T-helper 1 cell treated with Interleukin-12 subunit alpha and Interleukin-12 subunit beta and Interleukin-4 antibody, amounts not matched to agents 30 μg/mL and 1 μg/mL, for 36 hours (primary cell): ENCODE results near the gene SNX20.

Source experiments
- H3K27ac Mint-ChIP-seq: one replicate; pipeline ENCODE4 v1.8.0; 2021; ENCODE audit warnings: mild to moderate bottlenecking, mixed read lengths
- H3K27me3 Mint-ChIP-seq: one replicate; pipeline ENCODE4 v1.8.0; 2021; ENCODE audit warnings: low read depth, mixed read lengths
- H3K36me3 Mint-ChIP-seq: one replicate; pipeline ENCODE4 v1.8.0; 2021; ENCODE audit warnings: low read depth, mixed read lengths
- H3K4me1 Mint-ChIP-seq: one replicate; pipeline ENCODE4 v1.8.0; 2021; ENCODE audit warnings: low read depth, mixed read lengths
- H3K4me3 Mint-ChIP-seq: one replicate; pipeline ENCODE4 v1.8.0; 2021; ENCODE audit warnings: mild to moderate bottlenecking, moderate library complexity, mixed read lengths
- H3K9me3 Mint-ChIP-seq: one replicate; pipeline ENCODE4 v1.8.0; 2021; ENCODE audit warnings: mixed read lengths

Gene SNX20

DNA sequence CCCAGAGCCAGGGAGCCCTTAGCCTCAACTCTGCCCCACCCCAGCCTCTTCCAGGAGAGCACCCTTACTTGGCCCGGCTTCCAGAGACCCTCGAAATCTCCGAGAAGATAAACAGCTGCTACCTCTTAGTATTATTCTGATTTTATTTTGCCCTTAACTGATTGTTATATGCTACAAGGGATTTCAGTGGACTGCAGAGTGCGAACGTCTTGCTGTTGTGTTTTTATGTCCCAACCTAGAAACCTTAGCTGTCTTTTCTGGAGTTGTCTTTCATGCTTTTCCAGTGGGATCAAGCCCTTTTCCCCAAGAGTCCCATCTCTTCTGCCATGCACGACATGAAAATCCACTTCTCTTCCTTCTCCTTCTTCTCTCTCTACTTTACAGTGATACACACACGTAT, 47.0 kb downstream of the SNX20 start:
- no peaks in the 10 kb centered on the region for H3K36me3 Mint-ChIP-seq
- no peaks in the 10 kb centered on the region for H3K9me3 Mint-ChIP-seq
- no peaks in the 10 kb centered on the region for H3K27me3 Mint-ChIP-seq
- no peak overlapping the region for H3K27ac Mint-ChIP-seq
- H3K4me1 Mint-ChIP-seq: no peaks in the 10 kb centered on the region
- H3K4me3 Mint-ChIP-seq: no peak overlapping the region

DNA sequence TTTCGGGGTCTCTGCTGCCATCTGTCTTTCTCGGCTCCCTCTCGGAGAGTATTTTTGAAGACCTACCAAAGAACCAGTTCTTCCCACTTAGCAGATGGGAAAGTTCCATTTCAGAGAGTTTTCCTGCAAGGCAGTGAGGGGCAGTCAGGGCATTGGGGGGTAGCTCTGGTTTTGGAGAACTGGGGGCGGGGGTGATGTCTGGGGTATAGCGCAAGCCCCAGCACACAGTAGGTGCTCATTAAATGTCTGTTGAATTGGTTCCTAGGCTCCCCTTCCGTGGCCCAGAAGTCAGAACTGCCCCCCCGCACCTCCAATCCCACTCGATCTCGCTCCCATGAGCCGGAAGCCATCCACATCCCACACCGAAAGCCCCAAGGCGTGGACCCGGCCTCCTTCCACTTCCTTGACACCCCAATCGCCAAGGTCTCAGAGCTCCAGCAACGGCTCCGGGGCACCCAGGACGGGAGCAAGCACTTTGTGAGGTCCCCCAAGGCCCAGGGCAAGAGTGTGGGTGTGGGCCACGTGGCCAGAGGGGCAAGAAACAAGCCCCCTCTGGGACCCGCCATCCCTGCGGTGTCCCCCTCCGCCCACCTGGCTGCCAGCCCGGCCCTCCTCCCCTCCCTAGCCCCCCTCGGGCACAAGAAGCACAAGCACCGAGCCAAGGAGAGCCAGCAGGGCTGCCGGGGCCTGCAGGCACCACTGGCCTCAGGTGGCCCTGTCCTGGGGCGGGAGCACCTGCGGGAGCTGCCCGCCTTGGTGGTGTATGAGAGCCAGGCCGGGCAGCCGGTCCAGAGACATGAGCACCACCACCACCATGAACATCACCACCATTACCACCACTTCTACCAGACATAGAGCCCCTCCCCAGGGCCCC, 47.9 kb downstream of the SNX20 start:
- Mint-ChIP-seq H3K27me3 (no peaks in the 10 kb centered on the region), H3K4me1 (no peaks in the 10 kb centered on the region), H3K4me3 (no peak overlapping the region), H3K27ac (no peak overlapping the region), H3K36me3 (no peaks in the 10 kb centered on the region), H3K9me3 (no peaks in the 10 kb centered on the region)

DNA sequence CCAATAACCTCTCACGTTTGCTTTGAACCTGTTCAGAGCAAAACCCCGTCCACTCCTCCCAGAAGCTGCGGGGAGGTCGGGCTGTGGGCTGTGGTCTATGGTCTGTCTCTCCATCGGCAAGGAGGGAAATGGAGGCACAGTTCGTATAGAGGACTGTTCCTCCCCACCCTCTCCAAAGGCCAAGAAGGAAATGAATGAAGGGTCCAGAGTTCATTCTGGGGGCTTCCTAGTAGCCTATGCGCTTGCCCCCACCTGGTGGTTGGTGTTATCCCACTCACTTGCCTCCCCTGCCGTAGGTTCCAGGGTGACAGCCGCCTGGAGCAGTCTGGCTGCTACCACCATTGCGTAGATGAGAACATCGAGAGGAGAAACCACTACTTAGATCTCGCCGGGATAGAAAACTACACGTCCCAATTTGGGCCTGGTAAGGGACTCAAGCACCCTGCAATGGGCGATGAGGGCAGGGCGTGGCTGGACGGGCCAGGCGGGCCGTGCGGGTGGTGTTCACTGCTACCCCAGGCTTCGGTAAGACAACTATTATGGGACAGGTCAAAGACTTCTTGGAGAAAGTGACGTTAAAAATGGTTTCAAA, 49.0 kb downstream of the SNX20 start:
- no peak overlapping the region for H3K27ac Mint-ChIP-seq
- H3K9me3 Mint-ChIP-seq: no peaks in the 10 kb centered on the region
- H3K4me3 Mint-ChIP-seq: no peak overlapping the region
- H3K36me3 Mint-ChIP-seq: no peaks in the 10 kb centered on the region
- peaks cover 9% of the 10 kb centered on the region for H3K4me1 Mint-ChIP-seq
- H3K27me3 Mint-ChIP-seq: no peaks in the 10 kb centered on the region

DNA sequence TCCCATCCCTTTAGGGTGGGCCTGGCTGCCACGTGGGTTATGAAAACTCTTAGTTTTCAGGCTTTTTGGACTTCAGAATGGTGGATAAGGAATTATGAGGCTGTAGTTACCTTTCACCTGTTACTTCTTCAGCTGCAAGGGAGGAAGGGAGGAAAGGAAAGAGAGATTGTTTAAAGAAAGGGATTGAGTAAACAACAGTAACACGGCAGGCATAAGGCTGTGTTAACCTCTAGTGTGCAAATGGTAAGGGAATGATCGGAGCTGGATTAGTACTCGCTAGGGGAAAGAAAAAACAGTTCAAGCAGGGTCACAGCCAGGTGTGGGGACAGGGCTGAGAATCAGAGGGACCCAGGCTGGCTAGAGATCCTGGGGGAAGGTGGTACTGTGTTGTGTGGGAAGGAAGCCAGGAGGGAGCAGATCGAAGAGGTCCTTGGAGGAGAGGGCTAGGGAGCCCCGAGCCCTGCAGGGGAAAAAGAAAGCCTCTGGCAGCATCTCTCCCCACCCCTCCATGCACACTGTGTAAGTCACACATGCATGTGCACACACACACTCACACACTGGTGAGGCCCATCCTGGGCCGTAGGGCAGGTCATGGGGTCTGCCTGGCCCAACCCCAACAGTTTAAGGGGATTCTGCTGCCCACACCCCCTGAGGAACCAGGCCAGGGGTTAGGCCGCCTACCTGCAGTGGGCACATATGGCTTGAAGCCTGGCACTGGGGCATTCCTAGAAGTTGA, 49.7 kb downstream of the SNX20 start:
- H3K4me1 Mint-ChIP-seq: peaks cover 15% of the 10 kb centered on the region
- H3K4me3 Mint-ChIP-seq: no peak overlapping the region
- no peaks in the 10 kb centered on the region for H3K36me3 Mint-ChIP-seq
- no peaks in the 10 kb centered on the region for H3K9me3 Mint-ChIP-seq
- H3K27ac Mint-ChIP-seq: no peak overlapping the region
- no peaks in the 10 kb centered on the region for H3K27me3 Mint-ChIP-seq

DNA sequence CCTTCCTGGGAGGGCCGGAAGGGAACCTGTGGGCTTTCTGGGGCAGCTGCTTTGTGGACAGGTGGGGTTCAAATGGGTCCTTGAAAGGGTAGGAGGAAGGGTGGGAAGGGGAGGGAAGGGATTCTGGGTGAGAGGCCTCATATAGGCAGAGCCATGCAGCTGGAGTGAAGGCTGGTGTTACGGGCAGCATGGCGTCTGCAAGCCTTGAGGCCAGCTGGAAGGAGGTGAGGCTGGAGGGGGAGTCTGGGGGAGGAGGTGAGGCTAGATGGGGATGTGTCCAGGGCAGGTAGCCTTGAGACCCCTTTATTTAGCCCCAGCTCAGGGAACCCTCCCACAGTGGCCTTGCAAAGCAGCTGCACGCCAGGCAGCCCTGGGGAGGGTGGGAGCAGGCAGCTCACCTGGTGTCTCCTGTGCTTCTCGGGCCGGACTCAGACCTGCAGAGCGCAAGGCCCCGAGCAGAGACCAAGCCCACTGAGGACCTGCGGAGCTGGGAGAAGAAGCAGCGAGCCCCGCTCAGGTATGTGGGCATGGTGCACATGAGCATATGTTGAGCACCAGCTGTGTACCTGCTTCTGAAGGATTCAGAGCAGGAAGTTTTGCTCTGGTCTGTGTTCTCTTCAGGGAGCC, 50.6 kb downstream of the SNX20 start:
- Mint-ChIP-seq H3K27ac (no peak overlapping the region), H3K4me3 (no peak overlapping the region), H3K36me3 (no peaks in the 10 kb centered on the region), H3K9me3 (no peaks in the 10 kb centered on the region), H3K4me1 (peaks cover 15% of the 10 kb centered on the region), H3K27me3 (no peaks in the 10 kb centered on the region)

DNA sequence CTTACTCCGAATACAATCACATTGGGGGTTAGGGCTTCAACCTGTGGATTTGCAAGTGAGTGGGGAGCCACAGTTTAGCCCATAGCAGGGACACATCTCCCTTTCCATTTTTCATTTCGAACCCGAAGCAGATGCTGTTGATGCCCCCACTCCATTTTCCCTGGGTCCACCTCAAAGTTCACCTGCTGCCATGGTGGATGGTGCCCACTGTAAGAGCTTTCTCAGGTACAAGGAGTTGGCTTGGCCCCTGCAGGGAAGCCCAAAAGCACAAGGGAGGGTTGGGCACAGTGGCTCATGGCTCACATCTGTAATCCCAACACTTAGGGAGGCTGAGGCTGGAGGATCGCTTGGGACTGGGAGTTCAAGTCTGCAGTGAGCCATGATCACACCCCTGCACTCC, 51.8 kb downstream of the SNX20 start:
- Mint-ChIP-seq H3K27ac (no peak overlapping the region), H3K36me3 (no peaks in the 10 kb centered on the region), H3K27me3 (no peaks in the 10 kb centered on the region), H3K4me3 (no peak overlapping the region), H3K4me1 (peaks cover 15% of the 10 kb centered on the region), H3K9me3 (no peaks in the 10 kb centered on the region)

DNA sequence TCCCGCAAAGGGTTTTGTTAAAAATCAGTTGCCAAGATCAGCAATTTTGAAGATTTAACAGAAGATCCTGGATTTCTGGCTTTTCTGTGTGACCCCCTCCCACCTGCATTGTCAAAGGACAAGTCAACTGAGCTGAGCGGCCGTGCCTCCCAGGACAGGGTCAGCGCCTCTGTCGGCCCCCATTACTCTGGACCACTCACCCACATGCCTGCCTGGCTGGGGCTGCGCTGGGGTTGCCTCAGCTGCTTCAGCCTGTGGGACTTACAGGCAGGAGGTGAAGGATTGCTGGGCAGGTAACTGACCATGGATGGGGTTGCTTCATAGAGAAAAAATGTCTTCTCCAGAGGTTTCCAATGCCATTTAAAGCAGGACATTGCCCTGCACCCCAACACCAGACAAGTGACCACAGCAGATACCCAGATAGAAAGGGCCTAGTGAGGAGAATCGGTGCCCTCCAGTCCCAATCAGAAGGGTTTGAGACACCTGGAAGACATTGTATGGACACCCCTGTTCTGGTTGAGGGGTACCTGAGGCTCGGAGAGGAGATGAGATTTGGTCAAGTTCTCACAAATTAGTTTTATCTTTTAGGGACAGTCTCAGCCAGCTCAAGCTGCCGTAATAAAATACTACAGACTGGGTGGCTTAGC, 52.8 kb downstream of the SNX20 start:
- Mint-ChIP-seq H3K9me3 (no peaks in the 10 kb centered on the region), H3K27ac (no peak overlapping the region), H3K36me3 (no peaks in the 10 kb centered on the region), H3K4me1 (peaks cover 15% of the 10 kb centered on the region), H3K27me3 (no peaks in the 10 kb centered on the region), H3K4me3 (no peak overlapping the region)

DNA sequence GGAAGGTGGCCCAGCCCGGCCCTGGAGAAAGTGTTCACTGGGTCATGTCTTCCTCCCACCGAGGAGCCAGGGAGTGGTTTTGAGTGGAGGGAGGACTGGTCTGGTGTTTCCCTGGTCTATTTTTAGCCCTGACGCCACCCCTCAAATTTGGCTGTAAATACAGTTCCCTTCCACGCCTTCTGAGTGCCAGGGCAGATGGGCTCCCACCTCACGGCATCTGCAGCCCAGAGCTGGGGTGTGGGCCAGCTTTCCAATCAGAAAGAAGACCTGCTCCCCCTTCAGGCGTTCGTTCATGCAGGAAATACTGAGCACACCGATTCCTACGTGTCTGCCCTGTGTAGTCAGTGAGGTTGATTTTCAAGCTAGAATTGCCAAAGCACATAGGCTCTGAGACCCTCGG, 53.7 kb downstream of the SNX20 start:
- Mint-ChIP-seq H3K27ac (peak overlapping the region; percentile 56), H3K36me3 (no peaks in the 10 kb centered on the region), H3K9me3 (no peaks in the 10 kb centered on the region), H3K4me1 (peaks cover 17% of the 10 kb centered on the region), H3K4me3 (peak overlapping the region; percentile 42), H3K27me3 (no peaks in the 10 kb centered on the region)

DNA sequence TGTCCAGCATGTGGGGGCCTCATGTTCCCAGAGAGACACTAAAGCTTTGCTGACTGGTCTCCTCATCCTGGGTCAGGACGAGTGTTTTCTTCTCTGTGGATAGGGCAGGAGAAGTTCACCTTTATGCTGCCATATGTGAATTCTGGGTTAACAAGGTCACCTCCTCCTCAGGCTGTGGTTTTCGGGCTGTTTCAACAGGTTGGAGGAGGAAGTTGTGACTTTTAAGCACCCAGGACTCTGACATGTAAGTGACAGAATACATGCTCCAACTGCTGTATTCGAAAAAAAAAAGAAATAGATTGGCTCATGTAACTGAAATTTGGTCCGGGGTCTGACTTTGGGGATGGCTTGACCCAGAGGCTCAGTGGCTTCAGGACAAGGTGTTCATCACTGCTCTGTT, 54.2 kb downstream of the SNX20 start:
- Mint-ChIP-seq H3K4me3 (no peak overlapping the region), H3K9me3 (no peaks in the 10 kb centered on the region), H3K27me3 (no peaks in the 10 kb centered on the region), H3K4me1 (peaks cover 17% of the 10 kb centered on the region), H3K36me3 (no peaks in the 10 kb centered on the region), H3K27ac (peak overlapping the region; percentile 56)

DNA sequence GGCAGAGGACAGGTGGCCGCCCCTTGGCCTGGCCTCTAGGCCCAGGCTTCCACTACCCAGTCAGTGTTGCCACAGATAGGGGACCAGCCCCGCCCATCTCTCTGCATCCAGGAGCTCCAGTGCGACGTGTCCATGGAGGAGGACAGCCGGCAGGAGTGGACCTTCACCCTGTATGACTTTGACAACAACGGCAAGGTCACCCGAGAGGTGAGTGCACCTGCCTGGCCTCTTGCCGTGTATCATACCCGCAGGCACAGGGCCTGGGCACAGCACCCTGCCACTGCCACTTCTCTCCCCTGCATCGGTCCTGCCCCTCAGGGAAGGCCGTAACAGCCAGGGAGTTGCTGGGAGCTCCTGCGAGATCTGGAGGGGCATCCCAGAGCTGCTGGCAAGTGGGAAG, 55.7 kb downstream of the SNX20 start:
- no peaks in the 10 kb centered on the region for H3K9me3 Mint-ChIP-seq
- no peaks in the 10 kb centered on the region for H3K27me3 Mint-ChIP-seq
- no peak overlapping the region for H3K27ac Mint-ChIP-seq
- H3K36me3 Mint-ChIP-seq: no peaks in the 10 kb centered on the region
- H3K4me1 Mint-ChIP-seq: peaks cover 17% of the 10 kb centered on the region
- H3K4me3 Mint-ChIP-seq: no peak overlapping the region

DNA sequence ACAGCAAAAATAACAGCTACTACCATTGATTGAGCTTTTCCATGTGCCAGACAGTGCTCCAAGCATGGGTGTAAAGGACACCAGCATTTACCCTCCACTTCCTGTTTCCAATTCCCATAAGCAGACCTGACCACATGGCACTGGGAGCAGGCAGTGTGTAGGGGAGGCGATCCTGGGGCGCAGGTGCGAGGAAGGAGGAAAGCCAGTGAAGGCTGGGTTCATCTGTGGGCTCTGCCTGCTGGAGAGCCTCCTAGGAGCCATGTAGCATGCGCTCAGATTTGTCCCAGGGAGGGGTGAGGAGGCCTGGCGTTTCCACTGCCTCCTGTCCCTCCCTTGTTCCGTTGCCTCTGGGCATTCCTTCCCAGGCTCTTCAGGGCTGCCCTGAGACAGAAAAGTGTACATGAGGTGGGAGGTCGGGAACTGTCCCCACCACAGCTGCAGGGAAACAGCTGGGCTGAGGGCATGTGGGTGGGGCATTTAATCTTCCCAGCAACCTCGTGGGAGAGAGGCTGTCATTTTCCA, 56.6 kb downstream of the SNX20 start:
- no peak overlapping the region for H3K4me3 Mint-ChIP-seq
- no peaks in the 10 kb centered on the region for H3K27me3 Mint-ChIP-seq
- no peaks in the 10 kb centered on the region for H3K36me3 Mint-ChIP-seq
- peaks cover 17% of the 10 kb centered on the region for H3K4me1 Mint-ChIP-seq
- H3K27ac Mint-ChIP-seq: no peak overlapping the region
- no peaks in the 10 kb centered on the region for H3K9me3 Mint-ChIP-seq

DNA sequence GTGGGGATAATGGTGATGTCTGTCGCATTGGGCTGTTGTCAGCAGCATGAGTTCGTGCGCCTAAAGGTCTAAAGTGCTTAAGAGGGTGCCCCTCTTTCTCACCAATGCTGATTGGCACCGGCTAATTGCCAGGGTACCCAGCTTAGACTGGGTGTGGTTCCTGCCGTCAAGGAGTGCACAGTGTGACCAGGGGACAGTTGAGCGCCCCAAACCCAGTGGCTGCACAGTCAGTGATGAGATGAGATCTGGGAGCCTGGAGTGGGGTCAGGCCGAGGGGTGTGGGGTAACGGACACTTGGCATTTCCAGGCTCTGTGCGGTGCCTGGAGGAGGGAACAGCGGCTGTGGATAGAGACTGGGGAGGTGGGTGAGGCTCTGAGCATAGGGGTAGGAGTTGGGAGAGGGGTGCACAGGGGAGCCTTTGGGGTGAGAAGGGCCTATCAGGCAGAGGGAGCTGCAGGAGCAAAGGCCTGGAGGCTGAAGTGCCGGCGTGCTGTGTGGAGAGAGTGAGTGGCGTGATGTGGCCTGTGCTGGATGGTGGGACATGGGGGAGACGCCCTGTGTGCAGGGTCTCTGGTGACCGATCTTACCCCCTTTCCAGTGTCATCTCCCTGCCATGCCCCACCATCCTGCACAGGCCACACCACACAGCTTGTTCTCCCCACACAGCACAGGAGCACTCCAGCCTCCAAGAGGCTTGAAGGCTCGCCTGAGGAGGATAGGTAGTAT, 58.3 kb downstream of the SNX20 start:
- H3K27ac Mint-ChIP-seq: no peak overlapping the region
- no peak overlapping the region for H3K4me3 Mint-ChIP-seq
- H3K9me3 Mint-ChIP-seq: no peaks in the 10 kb centered on the region
- peaks cover 15% of the 10 kb centered on the region for H3K4me1 Mint-ChIP-seq
- H3K27me3 Mint-ChIP-seq: no peaks in the 10 kb centered on the region
- no peaks in the 10 kb centered on the region for H3K36me3 Mint-ChIP-seq

DNA sequence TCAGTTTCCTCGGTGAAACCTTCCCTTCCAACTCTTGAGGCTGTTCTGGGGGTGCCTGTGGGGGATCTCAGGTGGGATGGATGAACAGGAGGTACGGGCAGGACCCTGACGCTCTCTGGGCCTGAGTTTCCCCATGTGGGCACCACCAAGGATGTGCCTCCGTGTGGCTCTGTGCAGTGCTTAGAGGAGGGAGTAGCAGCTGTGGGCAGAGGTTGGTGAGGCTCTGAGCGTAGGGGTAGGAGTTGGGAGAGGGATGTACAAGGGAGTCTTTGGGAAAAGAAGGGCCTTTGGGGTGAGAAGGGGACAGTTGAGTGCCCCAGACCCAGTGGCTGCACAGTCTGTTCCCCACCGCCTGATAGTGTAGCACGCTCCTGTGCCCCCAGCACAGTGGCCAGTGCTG, 59.1 kb downstream of the SNX20 start:
- Mint-ChIP-seq H3K9me3 (no peaks in the 10 kb centered on the region), H3K4me3 (no peak overlapping the region), H3K36me3 (no peaks in the 10 kb centered on the region), H3K4me1 (peaks cover 11% of the 10 kb centered on the region), H3K27me3 (no peaks in the 10 kb centered on the region), H3K27ac (no peak overlapping the region)
